SHP77 (cell line): ENCODE data around the gene SLC7A4.
"Not testable (repeated sequence)": the region's sequence is repeated elsewhere in the genome, so short reads cannot be mapped to it uniquely, and the experiment has no call there.

Experiments
- DNase-seq, 2 experiments: peaks; one replicate each; lab custom pipeline; 2025; lab: John Stamatoyannopoulos, UW

Gene SLC7A4

GRCh38 chr22:21064917-21065864 lies 32.8 kb upstream of the SLC7A4 start:
- no peak for DNase-seq

- not testable (repeated sequence) for DNase-seq
Measured at GRCh38 chr22:21064425-21064824, 32.1 kb upstream of the SLC7A4 start.

GRCh38 chr22:21061660-21062321 lies 29.4 kb upstream of the SLC7A4 start:
- not testable (repeated sequence) for DNase-seq

- DNase-seq, result not testable (repeated sequence)
Measured at GRCh38 chr22:21060363-21060762, 28.0 kb upstream of the SLC7A4 start.

GRCh38 chr22:21055880-21056319 lies 23.5 kb upstream of the SLC7A4 start:
- no peak for DNase-seq

GRCh38 chr22:21055564-21055834 lies 23.1 kb upstream of the SLC7A4 start:
- DNase-seq, result no peak

- DNase-seq, result no peak
Measured at GRCh38 chr22:21054714-21055563, 22.6 kb upstream of the SLC7A4 start.

- no peak for DNase-seq
Measured at GRCh38 chr22:21054046-21054713, 21.8 kb upstream of the SLC7A4 start.

GRCh38 chr22:21052715-21053459 lies 20.5 kb upstream of the SLC7A4 start:
- DNase-seq, result no peak

- DNase-seq, result no peak
Measured at GRCh38 chr22:21051831-21052400, 19.6 kb upstream of the SLC7A4 start.

GRCh38 chr22:21051145-21051830 lies 18.9 kb upstream of the SLC7A4 start:
- DNase-seq, result no peak

- not testable (repeated sequence) for DNase-seq
Measured at GRCh38 chr22:21048965-21049364, 16.6 kb upstream of the SLC7A4 start.

- not testable (repeated sequence) for DNase-seq
Measured at GRCh38 chr22:21048448-21048847, 16.1 kb upstream of the SLC7A4 start.

GRCh38 chr22:21047730-21048129 lies 15.4 kb upstream of the SLC7A4 start:
- peak; percentile 54 to 75 for DNase-seq

GRCh38 chr22:21047035-21047661 lies 14.8 kb upstream of the SLC7A4 start:
- DNase-seq, result no peak

GRCh38 chr22:21045585-21046294 lies 13.4 kb upstream of the SLC7A4 start, which contains the start of gene LRRC74B:
TSS of gene LRRC74B (plus strand) at chr22:21045946. CDS start at chr22:21045987, 41 bp downstream.
- peak; percentile 92 to 94 for DNase-seq

- DNase-seq, result peak in 1 of 2 experiments; percentile 20
Measured at GRCh38 chr22:21044931-21045584, 12.7 kb upstream of the SLC7A4 start.

- DNase-seq, result no peak
Measured at GRCh38 chr22:21043860-21044535, 11.6 kb upstream of the SLC7A4 start.
